ENCODE results near the gene ZNF558. TPM values are rescaled to one million over a fixed set of nuclear protein-coding genes. Genes with fewer than 3 reads are reported as not detected.
"Not testable (repeated sequence)": the region's sequence is repeated elsewhere in the genome, so short reads cannot be mapped to it uniquely, and the experiment has no call there.

The ZNF558 gene
- polyA plus RNA-seq, 1 donor = 31.7 TPM

GRCh38 chr19:8811315-8812172 lies 20.6 kb downstream of the ZNF558 start:
- Histone ChIP-seq H3K9me3 (ENCODE audit: control insufficient read depth, low read depth, low read length) (peaks cover 36% of the 10 kb centered on the region), H3K4me1 (ENCODE audit: control insufficient read depth, insufficient read depth, low read length) (no peaks in the 10 kb centered on the region), H3K27ac (ENCODE audit: low read length) (no peak overlapping the region), H3K36me3 (ENCODE audit: control insufficient read depth, insufficient read depth, low read length) (peaks cover 74% of the 10 kb centered on the region), H3K4me3 (ENCODE audit: low read length) (no peak overlapping the region), H3K27me3 (ENCODE audit: control insufficient read depth, insufficient read depth, low read length) (no peaks in the 10 kb centered on the region)
- WGBS (ENCODE audit: insufficient coverage, low lambda C conversion rate) = 100% methylated on average over 1 of the region's 10 CpGs
- DNase-seq = no peak

- DNase-seq = no peak
- Histone ChIP-seq H3K4me1 (ENCODE audit: control insufficient read depth, insufficient read depth, low read length) (no peaks in the 10 kb centered on the region), H3K4me3 (ENCODE audit: low read length) (no peak overlapping the region), H3K27me3 (ENCODE audit: control insufficient read depth, insufficient read depth, low read length) (no peaks in the 10 kb centered on the region), H3K27ac (ENCODE audit: low read length) (no peak overlapping the region), H3K9me3 (ENCODE audit: control insufficient read depth, low read depth, low read length) (peaks cover 25% of the 10 kb centered on the region), H3K36me3 (ENCODE audit: control insufficient read depth, insufficient read depth, low read length) (peaks cover 44% of the 10 kb centered on the region)
- no CpG with 5 or more reads among the region's 1 CpG for WGBS (ENCODE audit: insufficient coverage, low lambda C conversion rate)
Observed at GRCh38 chr19:8806661-8807060, 25.4 kb downstream of the ZNF558 start.

- no peak overlapping the region for H3K27ac ChIP-seq (ENCODE audit: low read length)
Observed at GRCh38 chr19:8794823-8795222, 37.3 kb downstream of the ZNF558 start.

GRCh38 chr19:8773587-8773986 lies 58.5 kb downstream of the ZNF558 start:
- H3K27ac ChIP-seq (ENCODE audit: low read length) = not testable (repeated sequence)

More at GRCh38 chr19:8794823-8795222, 37.3 kb downstream of the ZNF558 start:
- Histone ChIP-seq H3K27me3 (ENCODE audit: control insufficient read depth, insufficient read depth, low read length) (no peaks in the 10 kb centered on the region), H3K4me1 (ENCODE audit: control insufficient read depth, insufficient read depth, low read length) (no peaks in the 10 kb centered on the region), H3K36me3 (ENCODE audit: control insufficient read depth, insufficient read depth, low read length) (no peaks in the 10 kb centered on the region), H3K9me3 (ENCODE audit: control insufficient read depth, low read depth, low read length) (peaks cover 3% of the 10 kb centered on the region), H3K4me3 (ENCODE audit: low read length) (no peak overlapping the region)
- DNase-seq = no peak
- WGBS (ENCODE audit: insufficient coverage, low lambda C conversion rate) = no CpG with 5 or more reads among the region's 1 CpG

GRCh38 chr19:8769265-8769664 lies 62.8 kb downstream of the ZNF558 start:
- H3K36me3 ChIP-seq (ENCODE audit: control insufficient read depth, insufficient read depth, low read length); H3K27ac ChIP-seq (ENCODE audit: low read length); DNase-seq; H3K9me3 ChIP-seq (ENCODE audit: control insufficient read depth, low read depth, low read length); H3K4me3 ChIP-seq (ENCODE audit: low read length); H3K4me1 ChIP-seq (ENCODE audit: control insufficient read depth, insufficient read depth, low read length); H3K27me3 ChIP-seq (ENCODE audit: control insufficient read depth, insufficient read depth, low read length): not testable (repeated sequence)
- WGBS (ENCODE audit: insufficient coverage, low lambda C conversion rate) = no CpG with 5 or more reads among the region's 8 CpGs

More at GRCh38 chr19:8773587-8773986, 58.5 kb downstream of the ZNF558 start:
- not testable (repeated sequence) for H3K9me3 ChIP-seq (ENCODE audit: control insufficient read depth, low read depth, low read length); H3K4me3 ChIP-seq (ENCODE audit: low read length); H3K4me1 ChIP-seq (ENCODE audit: control insufficient read depth, insufficient read depth, low read length); H3K36me3 ChIP-seq (ENCODE audit: control insufficient read depth, insufficient read depth, low read length); DNase-seq; H3K27me3 ChIP-seq (ENCODE audit: control insufficient read depth, insufficient read depth, low read length)
- no CpG with 5 or more reads among the region's 12 CpGs for WGBS (ENCODE audit: insufficient coverage, low lambda C conversion rate)

- H3K9me3 ChIP-seq (ENCODE audit: control insufficient read depth, low read depth, low read length) = not testable (repeated sequence)
Observed at GRCh38 chr19:8767257-8767656, 64.8 kb downstream of the ZNF558 start.

More at GRCh38 chr19:8767257-8767656, 64.8 kb downstream of the ZNF558 start:
- not testable (repeated sequence) for H3K4me3 ChIP-seq (ENCODE audit: low read length); DNase-seq; H3K4me1 ChIP-seq (ENCODE audit: control insufficient read depth, insufficient read depth, low read length); H3K36me3 ChIP-seq (ENCODE audit: control insufficient read depth, insufficient read depth, low read length); H3K27ac ChIP-seq (ENCODE audit: low read length); H3K27me3 ChIP-seq (ENCODE audit: control insufficient read depth, insufficient read depth, low read length)
- WGBS (ENCODE audit: insufficient coverage, low lambda C conversion rate) = no CpG with 5 or more reads among the region's 11 CpGs

Other genes starting within 250 kb of the ZNF558 start
- gene ADAMTS10, start 221.6 kb downstream of the ZNF558 start, polyA plus RNA-seq = 17.3 TPM
- not detected for gene NFILZ, start 201.7 kb downstream of the ZNF558 start, polyA plus RNA-seq
- gene ACTL9, start 133.5 kb downstream of the ZNF558 start, polyA plus RNA-seq = not detected
- not detected for gene OR2Z1, start 110.7 kb downstream of the ZNF558 start, polyA plus RNA-seq
- gene MBD3L1, start 73 bp upstream of the ZNF558 start, polyA plus RNA-seq = not detected
- 0.78 TPM for gene MUC16, start 178.1 kb upstream of the ZNF558 start, polyA plus RNA-seq

Data from large intestine (tissue), 3 donors.